NCI-H510A (cell line): ENCODE measurements around the gene MYH6.
"Not testable (repeated sequence)": the region's sequence is repeated elsewhere in the genome, so short reads cannot be mapped to it uniquely, and the experiment has no call there.

Experiments used
- DNase-seq: peaks from one replicate; lab custom pipeline; 2025; lab: John Stamatoyannopoulos, UW

Gene MYH6

DNA sequence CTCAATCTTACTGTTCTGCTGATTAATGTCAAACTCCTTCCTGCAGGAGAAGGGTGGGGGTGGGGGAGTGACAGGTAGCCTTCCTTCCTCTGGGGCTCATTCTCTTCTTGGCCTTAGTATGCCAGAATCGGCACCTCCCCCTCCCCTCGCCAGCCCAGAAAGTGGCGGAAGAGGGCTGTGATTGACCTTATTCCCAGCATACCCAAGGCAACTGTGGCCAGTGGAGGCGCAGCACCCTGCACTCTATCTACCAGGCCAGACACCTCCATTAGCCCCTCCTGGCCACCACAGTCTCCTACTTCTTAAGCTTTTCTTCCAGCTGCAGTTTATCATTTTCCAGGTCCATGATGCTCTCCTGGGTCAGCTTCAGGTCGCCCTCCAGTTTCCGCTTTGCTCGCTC lies 15.5 kb downstream of the MYH6 start:
- no peak for DNase-seq

DNA sequence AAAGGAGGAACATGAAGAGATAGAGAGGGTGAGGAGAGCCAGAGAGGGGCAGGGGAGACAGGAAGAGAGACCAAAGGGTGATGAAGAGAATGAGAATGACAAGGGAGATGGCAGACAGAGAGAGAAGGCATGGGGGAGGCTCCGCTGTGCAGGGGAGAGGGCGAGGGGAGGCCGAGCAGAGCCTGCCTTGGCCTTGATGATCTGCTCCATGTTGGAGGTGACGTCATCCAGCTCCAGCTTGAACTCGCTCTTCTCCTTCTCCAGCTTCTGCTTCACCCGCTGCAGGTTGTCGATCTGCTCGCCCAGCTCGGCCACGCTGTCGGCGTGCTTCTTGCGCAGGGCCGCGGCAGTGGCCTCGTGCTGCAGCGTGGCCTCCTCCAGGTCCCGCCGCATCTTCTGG lies 18.2 kb downstream of the MYH6 start:
- not testable (repeated sequence) for DNase-seq

- DNase-seq = no peak
Observed at GRCh38 chr14:23389396-23389795, 18.7 kb downstream of the MYH6 start.

DNA sequence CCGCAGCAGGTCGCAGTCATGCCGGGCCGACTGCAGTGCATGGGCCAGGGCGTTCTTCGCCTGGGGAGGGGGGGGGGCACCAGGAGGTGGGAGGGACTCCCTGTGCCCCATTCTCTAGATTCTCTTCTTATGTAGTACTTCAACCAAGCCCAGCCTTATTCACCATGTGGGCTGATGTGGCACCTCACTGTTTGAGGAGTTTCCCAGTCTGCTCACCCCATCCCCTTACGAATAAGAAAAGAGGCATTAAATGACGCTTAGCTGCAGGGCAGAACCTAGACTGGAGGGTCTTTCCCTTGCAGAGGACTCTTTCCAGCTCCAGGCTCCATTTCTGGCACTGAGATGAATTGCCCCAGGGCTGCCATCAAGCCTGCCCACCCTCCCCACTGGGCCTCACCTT lies 19.1 kb downstream of the MYH6 start:
- no peak for DNase-seq

DNA sequence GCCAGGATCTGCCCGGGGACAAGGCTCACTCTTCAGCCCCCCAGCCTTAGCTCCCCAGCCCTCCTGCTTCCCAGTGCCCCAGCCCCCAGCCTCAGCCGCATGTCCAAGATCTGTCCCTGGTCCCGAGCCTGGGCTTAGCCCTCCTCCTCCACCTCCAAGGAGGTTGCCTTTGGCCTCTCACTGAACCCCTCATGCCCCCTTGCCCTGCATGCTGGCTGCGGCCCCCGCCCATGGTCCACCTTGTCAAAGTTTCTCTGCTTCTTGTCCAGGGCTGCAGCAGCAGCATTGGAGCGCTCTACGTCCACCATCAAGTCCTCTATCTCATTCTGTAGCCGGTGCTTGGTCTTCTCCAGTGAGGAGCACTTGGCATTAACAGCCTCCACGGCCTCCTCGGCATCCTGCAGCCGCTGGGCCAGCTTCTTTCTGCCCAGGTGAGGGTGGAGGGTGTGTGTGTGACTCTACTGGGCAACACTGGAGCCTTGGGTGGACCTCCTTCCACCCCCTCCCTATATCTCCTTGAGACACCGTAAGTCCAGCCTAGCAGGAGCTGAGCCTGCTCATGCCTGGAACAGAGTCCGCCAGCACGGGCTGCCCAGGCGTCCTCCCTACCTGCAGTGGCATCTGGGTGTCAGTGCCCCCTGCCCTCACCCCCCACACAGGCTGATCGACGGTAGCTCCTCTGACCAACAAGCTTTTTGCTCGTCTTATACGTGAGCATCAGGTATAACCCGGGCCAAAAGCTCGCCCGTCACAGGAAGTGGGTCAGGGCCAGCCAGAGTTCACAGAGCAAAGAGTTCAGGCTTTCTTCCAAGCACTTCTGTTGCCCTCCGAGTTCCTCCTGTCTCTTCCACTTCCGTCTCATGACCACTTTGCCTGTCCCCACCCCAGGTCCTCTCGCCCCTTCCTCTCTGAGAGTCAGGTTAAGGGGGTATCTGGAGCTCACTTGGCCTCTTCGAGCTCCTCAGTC lies 19.9 kb downstream of the MYH6 start:
- DNase-seq = no peak

GRCh38 chr14:23386999-23387398 lies 21.1 kb downstream of the MYH6 start:
- no peak for DNase-seq

GRCh38 chr14:23386266-23386657 lies 21.8 kb downstream of the MYH6 start:
- not testable (repeated sequence) for DNase-seq

DNA sequence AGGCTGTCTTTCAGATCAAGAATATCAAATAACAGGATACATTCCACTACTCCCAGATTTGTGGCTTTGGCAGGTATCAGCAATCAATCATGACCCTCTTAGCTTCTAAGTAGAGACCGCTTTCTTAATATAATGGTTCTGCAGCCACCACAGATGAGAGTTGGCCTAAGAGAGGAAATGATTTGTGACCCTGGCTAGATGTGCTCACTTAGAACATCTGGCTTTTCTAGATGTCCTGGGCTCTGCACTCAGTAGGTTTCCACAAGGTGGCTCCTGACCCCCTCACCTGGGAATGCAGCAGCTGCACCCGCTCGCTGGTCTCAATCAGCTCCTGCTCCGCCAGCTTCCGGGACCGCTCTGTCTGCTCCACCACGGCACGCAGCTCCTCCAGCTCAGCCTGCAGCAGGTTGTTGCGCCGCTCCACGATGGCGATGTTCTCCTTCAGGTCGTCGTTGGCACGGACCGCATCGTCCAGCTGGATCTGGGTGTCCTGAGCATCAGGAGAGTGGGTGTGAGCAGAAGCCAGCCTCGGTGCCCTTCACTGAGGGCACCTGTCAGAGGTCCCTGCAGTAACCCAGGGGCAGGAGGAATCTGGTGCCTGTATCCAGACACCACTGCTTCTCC lies 22.3 kb downstream of the MYH6 start:
- no peak for DNase-seq

DNA sequence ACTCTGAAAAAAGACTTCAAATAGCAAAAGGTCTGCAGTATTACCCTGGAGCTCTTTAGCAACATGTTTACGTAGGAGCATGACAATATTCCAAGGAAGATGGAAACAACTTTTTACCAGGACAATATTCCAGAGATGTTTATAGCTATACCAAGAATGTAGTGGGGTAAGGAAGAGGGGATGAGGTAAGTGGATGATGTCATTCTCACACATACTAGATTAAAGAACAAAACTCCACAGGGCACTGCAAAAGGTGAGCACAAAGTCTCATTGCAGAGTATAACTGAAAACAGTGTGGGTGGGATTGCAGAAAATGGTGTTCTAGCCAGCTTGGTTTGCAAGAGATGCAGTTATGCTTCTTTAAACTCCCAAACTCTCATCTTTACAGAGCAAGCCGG lies 22.8 kb downstream of the MYH6 start:
- no peak for DNase-seq

DNA sequence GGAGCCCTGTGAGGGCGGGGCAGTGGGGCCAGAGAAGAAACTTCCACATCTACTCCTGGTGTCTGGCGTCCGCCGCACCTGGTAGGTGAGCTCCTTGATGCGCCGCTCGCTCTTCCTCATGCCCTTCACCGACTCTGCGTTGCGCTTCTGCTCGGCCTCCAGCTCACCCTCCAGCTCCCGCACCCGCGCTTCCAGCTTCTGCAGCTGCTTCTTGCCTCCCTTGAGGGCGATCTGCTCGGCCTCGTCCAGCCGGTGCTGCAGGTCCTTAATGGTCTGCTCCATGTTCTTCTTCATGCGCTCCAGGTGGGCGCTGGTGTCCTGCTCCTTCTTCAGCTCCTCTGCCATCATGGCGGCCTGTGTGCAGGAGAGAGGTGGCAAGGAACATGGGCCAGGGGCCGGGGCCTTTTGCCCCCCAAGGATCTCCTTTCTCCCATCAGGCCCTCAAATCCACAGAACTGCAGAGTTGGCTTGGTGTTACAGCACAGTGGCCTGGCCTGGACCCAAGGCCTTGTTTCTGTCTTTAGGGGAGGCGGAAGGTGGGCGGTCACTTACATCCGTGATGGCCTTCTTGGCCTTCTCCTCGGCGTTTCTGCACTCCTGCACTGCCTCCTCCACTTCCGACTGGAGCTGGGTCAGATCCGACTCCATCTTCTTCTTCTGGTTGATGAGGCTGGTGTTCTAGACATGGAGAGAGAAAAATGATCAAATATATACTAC lies 23.6 kb downstream of the MYH6 start:
- DNase-seq = no peak

GRCh38 chr14:23382731-23383440 lies 25.2 kb downstream of the MYH6 start:
- DNase-seq = no peak

- DNase-seq = no peak
Observed at GRCh38 chr14:23382276-23382675, 25.8 kb downstream of the MYH6 start.

DNA sequence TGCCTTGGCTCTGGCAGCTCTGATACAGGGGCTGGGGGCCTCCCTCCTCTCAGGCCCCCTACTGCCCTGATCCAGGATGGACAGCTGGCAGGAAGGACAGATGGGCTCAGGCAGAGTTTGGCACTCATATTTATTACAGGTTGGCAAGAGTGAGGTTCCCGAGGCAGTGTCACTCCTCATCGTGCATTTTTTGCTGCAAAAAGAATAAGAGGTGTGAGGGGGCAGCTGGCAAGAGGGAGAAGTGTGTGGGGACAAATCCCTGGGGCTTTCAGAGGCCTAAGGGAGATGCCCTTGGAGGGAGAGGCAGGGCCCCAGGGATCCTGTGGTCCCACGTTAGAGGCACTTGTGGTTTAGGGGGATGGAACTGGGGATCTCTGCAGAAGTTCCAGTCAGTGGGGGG lies 26.2 kb downstream of the MYH6 start:
- DNase-seq = no peak

DNA sequence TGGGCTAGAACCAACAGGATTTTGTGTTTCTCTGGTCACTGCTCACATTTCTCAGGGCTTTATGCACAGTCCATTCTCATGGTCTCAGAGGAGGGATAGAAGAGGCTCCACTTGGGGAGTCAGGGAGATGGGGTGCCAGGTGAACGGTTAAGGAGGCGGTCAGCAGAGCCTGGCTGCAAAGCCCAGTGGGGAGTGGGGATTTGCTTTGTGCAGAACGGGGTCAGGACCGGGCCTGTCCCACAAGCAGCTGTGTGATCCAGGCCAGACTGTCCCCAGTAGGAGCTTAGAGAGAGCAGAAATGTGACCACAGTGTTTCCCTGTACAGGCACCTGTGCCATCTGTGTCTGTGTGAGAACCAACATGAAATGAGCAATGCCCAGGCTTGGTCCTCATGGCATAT lies 27.1 kb downstream of the MYH6 start:
- no peak for DNase-seq

DNA sequence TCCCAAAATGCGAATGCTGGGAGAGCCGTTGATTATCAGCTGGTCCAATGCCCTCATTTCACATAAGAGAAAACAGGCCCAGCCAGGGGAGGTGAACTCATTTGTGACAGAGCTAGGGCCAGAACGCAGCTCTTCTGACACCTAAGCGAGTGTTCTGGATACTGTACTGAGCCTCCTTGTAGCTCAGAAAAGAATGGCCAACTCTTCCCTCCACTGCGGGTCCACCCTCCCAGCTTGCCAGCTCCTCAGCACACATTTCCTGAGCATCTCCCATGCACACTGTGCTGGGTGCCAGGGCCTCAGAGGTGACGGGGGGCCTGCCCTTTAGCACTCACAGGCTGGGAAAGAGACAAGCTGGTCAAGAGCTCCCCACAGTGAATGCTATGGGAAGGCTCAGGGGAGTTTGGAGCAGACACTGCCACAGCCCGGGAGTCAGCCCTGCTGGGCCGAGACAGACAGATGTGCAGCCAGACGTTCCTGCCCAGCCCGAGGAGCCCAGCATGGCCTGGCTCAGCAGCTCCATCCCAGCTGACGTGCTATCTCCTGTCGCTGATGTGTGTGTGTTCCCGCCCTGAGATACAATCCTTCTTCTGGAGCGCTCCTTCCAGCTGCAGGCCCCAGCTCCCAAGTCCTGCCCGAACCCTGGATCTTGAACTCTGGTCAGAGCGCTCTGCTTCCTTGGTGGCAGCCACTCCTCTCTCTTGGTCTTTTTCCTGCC lies 27.7 kb downstream of the MYH6 start:
- no peak for DNase-seq

DNA sequence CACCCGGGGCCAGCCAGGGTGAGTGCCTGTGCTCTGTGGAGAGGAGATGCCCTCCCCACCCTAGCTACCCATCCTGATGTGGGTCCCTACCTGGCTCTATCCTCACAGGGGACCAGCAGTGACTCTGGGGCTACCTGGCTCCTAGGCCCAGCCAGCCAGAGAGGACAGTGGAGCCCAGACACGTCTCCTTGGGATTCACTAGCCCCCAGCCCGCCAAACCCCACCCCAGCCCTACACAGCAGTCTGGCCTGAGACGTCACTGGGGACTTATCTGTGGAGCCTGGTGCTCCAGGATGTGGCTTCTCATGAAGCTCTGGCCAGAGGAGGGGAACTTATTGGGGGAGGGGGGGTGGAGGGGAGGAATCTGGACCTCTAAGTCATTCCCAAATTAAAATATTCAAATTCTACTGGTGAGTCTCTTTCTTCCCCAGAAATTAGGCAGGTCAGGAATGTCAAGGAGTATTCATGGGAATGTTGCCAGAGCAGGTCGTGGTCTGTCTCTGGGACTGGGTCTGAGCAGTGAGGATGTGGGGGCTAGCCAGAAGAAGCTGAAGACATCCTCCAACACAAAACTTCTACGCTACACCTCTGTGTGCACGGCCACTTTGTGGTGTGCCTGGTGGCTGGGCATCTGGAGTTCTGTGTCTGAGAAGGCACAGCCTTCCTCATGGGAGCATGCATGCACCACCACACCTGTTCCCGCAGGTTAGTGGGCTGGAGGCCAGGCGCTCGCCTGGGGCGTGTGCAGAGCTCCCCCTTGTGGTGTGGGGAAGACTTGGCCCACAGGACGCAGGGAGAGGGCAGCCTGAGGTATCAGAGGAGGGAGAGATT lies 28.5 kb downstream of the MYH6 start:
- no peak for DNase-seq

- no peak for DNase-seq
Observed at GRCh38 chr14:23378612-23379220, 29.4 kb downstream of the MYH6 start.

- DNase-seq = no peak
Observed at GRCh38 chr14:23377573-23378563, 30.2 kb downstream of the MYH6 start.

DNA sequence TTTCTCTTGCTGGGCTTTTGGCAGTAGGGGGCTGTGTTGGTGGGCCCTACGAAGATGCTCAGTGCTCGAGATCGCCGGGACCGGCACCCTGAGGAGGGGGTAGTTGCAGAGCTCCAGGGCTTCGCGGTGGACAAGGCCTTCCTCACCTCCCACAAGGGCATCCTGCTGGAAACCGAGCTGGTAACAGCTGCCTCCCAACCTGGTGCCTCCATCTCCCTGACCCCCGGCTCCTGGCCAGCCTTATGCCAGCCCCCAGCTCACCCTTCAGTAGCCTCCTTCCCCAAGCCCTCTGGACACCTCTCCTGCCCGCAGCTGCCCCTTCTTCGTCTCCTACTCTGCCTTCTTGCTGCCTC lies 30.9 kb downstream of the MYH6 start:
- DNase-seq = no peak
